C4-2B (cell line): ENCODE data around the gene MKNK1.

Source experiments
- CTCF ChIP-seq: fragments of 450-650 bp; conservative IDR thresholded peaks from 2 replicates; pipeline ENCODE4 v1.5.1; 2017; ENCODE audit warnings: mild to moderate bottlenecking
- ZFX ChIP-seq: fragments of 450-650 bp; IDR thresholded peaks from 2 replicates; pipeline ENCODE4 v1.6.1; 2017

DNA sequence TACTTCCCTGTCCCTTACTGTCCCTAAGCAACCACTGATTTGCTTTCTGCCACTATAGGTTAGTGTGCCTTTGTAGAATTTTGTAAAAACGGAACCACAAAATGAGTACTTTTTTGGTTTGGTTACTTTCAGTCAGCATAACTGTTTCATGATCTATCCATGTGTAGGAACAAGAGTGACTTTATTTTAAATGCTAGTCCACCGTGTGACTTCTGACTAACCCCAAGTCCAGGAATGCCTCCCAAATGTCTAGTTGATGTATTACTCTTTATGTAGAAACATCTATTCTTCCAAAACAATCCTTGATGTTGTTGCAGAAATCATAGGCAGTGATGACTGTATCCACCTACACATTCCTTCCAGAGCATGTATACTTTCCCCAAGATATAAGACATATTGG lies 42.8 kb upstream of the MKNK1 start:
- TF ChIP-seq CTCF = no peak
- TF ChIP-seq ZFX = no peak
